IPS-NIHi7 (cell line): Measurements from ENCODE around the gene PTGFR.

Source experiments
- DNase-seq: peaks from one replicate; pipeline ENCODE4 v3.0.0; 2012; ENCODE audit warnings: mixed read lengths; ENCODE audit errors: extremely low spot score

Gene PTGFR

DNA sequence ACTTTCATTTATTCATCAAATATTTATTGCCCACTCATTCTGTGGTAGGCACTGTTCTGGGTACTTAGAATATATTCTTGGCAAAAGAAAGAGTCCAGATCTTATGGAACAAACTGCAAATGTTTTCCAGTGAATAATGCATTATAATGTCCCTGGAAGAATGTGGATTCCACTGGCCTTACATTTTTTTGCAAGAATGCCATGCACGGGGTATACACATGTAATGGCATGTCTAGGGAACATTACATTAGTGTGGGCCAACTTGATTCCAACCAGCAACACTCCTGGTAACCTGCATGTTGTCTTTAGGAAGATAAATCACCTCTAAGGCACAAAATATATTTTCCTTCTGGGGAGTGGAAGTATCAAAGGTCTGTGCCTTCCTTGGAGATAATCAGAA, 96.4 kb downstream of the PTGFR start:
- no peak for DNase-seq
